ENCODE results near the gene C16orf74.

C16orf74 gene

GRCh38 chr16:85704900-85705846 is 45.7 kb downstream of the C16orf74 start:
- FAIRE-seq = no peak
- no peak for DNase-seq (ENCODE audit: extremely low spot score, insufficient read length, low read depth)

- FAIRE-seq = no peak
These were observed 46.9 kb downstream of the C16orf74 start for GRCh38 chr16:85704011-85704410.

GRCh38 chr16:85699628-85700027 is 51.3 kb downstream of the C16orf74 start:
- FAIRE-seq = no peak
- DNase-seq (ENCODE audit: extremely low spot score, insufficient read length, low read depth) = no peak

More at GRCh38 chr16:85704011-85704410, 46.9 kb downstream of the C16orf74 start:
- no peak for DNase-seq (ENCODE audit: extremely low spot score, insufficient read length, low read depth)

DNA sequence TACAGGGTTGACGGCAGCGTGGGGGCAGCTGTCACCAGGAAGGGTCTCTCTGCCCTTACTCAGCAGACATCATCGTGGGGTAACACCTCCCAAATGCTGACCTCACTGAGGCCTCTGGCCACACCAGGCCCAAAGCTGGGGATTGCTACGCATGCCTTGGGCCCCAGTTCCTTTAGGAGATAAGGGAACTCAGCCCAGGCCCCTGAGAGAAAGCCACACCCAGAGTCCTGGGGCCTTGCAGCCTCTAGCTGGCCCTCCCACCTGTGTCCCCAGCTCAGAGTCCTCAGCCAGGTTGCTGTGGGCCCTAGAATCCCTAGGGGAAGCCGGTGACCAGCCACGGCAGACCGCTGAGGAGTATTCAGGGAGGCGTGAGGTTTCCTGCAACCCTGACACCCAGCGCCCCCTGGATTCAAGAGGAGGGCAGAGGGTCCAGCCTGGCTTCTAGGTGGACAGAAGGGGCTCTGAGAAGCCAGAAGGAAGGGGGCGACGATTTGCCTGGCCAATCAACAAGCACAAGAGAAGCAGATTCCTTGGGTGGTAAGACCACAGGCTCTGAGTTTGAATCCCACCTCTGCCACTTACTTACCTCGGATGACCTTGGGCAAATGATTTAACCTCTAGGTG is 51.8 kb downstream of the C16orf74 start:
- FAIRE-seq = no peak
- no peak for DNase-seq (ENCODE audit: extremely low spot score, insufficient read length, low read depth)

- FAIRE-seq (no peak), DNase-seq (ENCODE audit: extremely low spot score, insufficient read length, low read depth) (no peak)
These were observed 52.4 kb downstream of the C16orf74 start for GRCh38 chr16:85698459-85698891.

- no peak for FAIRE-seq
- DNase-seq (ENCODE audit: extremely low spot score, insufficient read length, low read depth) = no peak
These were observed 53.5 kb downstream of the C16orf74 start for GRCh38 chr16:85697431-85697830.

DNA sequence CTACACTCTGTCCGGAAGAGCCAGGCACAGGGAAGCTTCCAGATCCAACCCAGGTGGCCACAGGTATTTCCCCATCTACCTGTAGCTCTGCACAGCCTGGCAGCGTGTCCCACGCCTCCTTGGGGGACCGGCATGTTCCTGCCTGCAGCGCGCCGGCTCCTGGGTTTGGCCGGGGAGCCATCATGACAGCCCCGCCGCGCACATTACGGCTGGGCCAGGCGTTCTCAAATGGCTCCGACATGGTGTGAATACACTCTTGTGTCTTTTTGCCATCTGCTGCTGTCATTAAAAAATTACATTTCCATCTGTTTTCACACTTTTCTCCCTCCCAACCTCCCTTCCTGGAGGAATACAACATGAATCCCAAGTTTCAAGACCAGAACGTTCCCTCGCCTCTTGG is 54.1 kb downstream of the C16orf74 start:
- DNase-seq (ENCODE audit: extremely low spot score, insufficient read length, low read depth) (no peak), FAIRE-seq (no peak)

GRCh38 chr16:85695196-85696128 is 55.4 kb downstream of the C16orf74 start:
- DNase-seq (ENCODE audit: extremely low spot score, insufficient read length, low read depth) (no peak), FAIRE-seq (no peak)

- DNase-seq (ENCODE audit: extremely low spot score, insufficient read length, low read depth) = no peak
- FAIRE-seq = no peak
These were observed 60.3 kb downstream of the C16orf74 start for GRCh38 chr16:85690469-85691064.

DNA sequence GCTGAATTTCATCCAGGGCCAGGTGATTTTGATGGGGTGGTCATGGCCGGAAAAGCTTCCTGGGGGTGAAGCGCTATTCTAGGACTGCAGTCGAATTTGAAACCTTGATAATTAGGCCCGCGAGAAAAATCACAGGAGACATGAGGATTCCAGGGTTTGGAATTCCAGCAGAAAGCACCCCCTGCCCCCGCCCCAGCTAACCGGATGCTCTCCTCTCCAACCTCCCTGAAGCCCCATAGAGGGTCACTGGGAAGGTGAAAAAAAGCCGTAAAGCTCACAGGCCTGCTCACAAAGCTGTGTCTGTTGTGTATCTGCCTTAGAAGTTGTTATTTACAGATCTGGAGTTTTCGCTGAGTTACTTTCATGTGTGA is 61.0 kb downstream of the C16orf74 start:
- DNase-seq (ENCODE audit: extremely low spot score, insufficient read length, low read depth) (no peak), FAIRE-seq (no peak)

DNA sequence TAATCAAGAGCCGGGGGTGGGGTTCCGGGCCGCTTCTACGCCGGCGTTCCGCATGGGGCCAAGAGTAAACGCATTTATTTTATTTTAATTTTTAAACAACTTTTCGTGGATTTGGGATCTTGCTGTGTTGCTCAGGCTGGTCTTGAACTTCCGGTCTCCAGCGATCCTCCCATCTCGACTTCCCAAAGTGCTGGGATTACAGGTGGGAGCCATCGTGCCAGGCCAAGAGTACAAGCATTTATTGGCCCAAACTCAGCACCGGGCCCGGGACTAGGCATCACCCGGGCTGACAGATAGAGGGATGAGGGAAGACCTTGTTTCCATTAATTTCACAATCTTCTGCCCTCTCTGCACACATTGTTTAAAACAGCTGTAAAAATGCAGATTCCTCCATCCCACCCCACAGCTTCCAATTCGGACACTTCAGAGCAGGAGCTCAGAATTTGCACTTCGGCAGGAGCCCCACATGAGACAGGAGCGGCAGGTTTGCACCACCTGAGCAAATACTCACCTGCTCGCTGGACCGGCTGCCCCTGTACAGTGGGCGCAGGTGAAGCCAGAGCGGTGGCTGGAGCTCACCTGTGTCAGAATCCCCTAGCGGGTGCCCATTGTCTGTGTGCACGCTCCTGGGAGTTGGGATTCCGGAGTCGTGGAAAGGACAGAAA is 61.5 kb downstream of the C16orf74 start:
- FAIRE-seq = no peak
- DNase-seq (ENCODE audit: extremely low spot score, insufficient read length, low read depth) = no peak

GRCh38 chr16:85688586-85689284 is 62.2 kb downstream of the C16orf74 start, which contains the start of gene GINS2:
Gene GINS2 (minus strand): TSS chr16:85688954. CDS start chr16:85688898, 56 bp downstream.
- DNase-seq (ENCODE audit: extremely low spot score, insufficient read length, low read depth) (peak; percentile 99), FAIRE-seq (peak; percentile 59)

- no peak for FAIRE-seq
- no peak for DNase-seq (ENCODE audit: extremely low spot score, insufficient read length, low read depth)
These were observed 63.0 kb downstream of the C16orf74 start for GRCh38 chr16:85687651-85688471.

DNA sequence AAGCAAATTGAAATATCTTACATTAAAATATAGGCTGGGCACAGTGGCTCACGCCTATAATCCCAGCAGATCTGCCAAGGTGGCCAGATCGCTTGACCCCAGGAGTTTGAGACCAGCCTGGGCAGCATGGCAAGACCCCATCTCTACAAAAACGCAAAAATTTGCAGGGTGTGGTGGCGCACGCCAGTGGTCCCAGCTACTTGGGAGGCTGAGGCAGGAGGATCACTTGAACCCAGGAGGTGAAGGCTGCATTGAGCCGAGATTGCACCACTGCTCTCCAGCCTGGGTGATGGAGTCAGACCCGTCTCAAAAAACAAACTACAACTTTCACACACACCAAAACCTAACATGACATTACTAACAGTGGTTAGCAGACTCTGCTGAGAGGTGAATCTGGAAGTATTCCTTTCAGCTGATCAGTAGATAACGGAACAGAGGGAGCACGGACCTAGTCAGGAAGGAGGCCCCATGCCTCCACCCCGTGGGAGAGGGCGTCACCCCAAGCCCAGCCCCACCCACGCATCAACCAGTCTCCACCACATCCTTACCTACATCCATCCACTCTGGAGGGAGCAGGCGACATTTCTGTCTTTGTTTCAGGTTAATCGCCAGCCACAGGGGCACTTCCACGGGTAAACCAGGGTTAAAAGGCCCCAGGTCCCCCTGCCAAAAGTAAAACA is 63.8 kb downstream of the C16orf74 start:
- FAIRE-seq (no peak), DNase-seq (ENCODE audit: extremely low spot score, insufficient read length, low read depth) (no peak)

- no peak for FAIRE-seq
- DNase-seq (ENCODE audit: extremely low spot score, insufficient read length, low read depth) = no peak
These were observed 65.6 kb downstream of the C16orf74 start for GRCh38 chr16:85685251-85685650.

GRCh38 chr16:85683363-85683762 is 67.5 kb downstream of the C16orf74 start:
- no peak for DNase-seq (ENCODE audit: extremely low spot score, insufficient read length, low read depth)
- FAIRE-seq = no peak

GRCh38 chr16:85682516-85682915 is 68.4 kb downstream of the C16orf74 start:
- FAIRE-seq = no peak

More at GRCh38 chr16:85682516-85682915, 68.4 kb downstream of the C16orf74 start:
- DNase-seq (ENCODE audit: extremely low spot score, insufficient read length, low read depth) = no peak

Data from GM18507 (cell line).